Measurements from ENCODE around the gene RTN1. TPM values are rescaled to one million over a fixed set of nuclear protein-coding genes. Genes with fewer than 3 reads are reported as not detected.

The RTN1 gene
- polyA plus RNA-seq, 1 of the 3 experiments (the other 2 are of a cell fraction) = 1.6 TPM

DNA sequence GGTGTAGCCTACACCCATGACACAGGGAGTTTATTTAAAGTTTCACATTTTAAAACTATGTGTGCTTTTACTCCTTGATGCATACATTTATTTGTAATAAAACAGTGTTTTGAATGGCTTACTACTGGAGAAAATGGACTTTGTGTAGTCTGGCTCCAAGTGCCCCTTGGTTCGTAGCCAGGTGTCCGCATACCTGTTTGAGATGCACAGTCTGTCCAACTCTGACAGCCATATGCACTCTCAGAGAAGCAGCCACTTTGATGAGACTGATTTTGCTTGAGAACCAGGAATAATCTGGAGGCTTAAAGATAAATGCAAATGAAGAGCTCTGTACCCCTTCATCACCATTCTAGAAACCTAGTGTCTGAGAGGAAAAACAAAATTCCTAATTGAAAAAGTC is 24.0 kb downstream of the RTN1 start:
- H3K4me2 ChIP-seq = no peak overlapping the region

DNA sequence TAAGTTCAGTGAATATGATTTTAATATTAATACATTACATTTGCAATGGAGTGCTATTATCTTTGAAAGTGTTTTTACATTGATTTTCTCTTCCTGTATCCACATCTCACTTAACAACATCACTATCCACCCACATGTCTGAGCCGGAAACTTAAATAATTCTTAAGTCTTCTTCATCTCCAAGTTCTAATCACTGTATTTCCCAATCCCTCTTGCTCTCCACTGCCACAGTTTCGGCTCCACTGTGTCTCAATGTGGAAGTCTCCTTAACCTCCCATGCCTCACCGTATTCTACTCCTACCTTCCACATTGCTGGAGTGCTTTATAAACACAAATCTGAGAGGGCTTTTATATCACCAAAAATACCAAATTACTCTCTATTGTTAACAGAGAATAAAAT is 25.3 kb downstream of the RTN1 start:
- Histone ChIP-seq H3K9ac (no peak overlapping the region), H3K4me3 (ENCODE audit: low read depth in 2 of 2, low read length in 1 of 2) (no peak overlapping the region), H3K9me2 (no peaks in the 10 kb centered on the region), H3K4me1 (ENCODE audit: control insufficient read depth in 1 of 2, insufficient read depth in 2 of 2, low read depth in 1 of 2, low read length in 1 of 2) (no peaks in the 10 kb centered on the region), H4K20me1 (ENCODE audit: insufficient read depth) (no peaks in the 10 kb centered on the region), H3K27ac (ENCODE audit: low read depth in 2 of 2, low read length in 1 of 2) (no peak overlapping the region), H3K27me3 (ENCODE audit: insufficient read depth) (no peaks in the 10 kb centered on the region), H3K4me2 (no peak overlapping the region), H3K79me2 (ENCODE audit: insufficient read depth) (no peaks in the 10 kb centered on the region), H2AFZ (ENCODE audit: low read depth) (no peak overlapping the region), H3K9me3 (no peaks in the 10 kb centered on the region), H3K36me3 (replicated peaks in 1 of 2; ENCODE audit: control insufficient read depth in 1 of 2, insufficient read depth in 2 of 2, low read length in 1 of 2) (no peaks in the 10 kb centered on the region), H3F3A (replicated peaks; ENCODE audit: insufficient read depth) (no peaks in the 10 kb centered on the region)
- TF ChIP-seq RAD21 (IDR thresholded peaks at IDR 0.05; ENCODE audit: low read length) = no peak
- ChIA-PET POLR2A (no interaction called here), CTCF (interaction anchor here (0.8 to 1.1 kb wide), 2 partner anchors 53 to 213 kb away, joined by 3 read pairs; no protein-coding TSS in a partner anchor)
- 48% methylated on average over 3 of the region's 3 CpGs for WGBS (ENCODE audit: low lambda C conversion rate)
- no peak for DNase-seq

More for the DNA sequence above, 24.0 kb downstream of the RTN1 start:
- Histone ChIP-seq H3K9me3 (no peaks in the 10 kb centered on the region), H3K9me2 (no peaks in the 10 kb centered on the region), H3K9ac (no peak overlapping the region), H3K4me3 (ENCODE audit: low read depth in 2 of 2, low read length in 1 of 2) (no peak overlapping the region), H3K36me3 (replicated peaks in 1 of 2; ENCODE audit: control insufficient read depth in 1 of 2, insufficient read depth in 2 of 2, low read length in 1 of 2) (no peaks in the 10 kb centered on the region), H3K79me2 (ENCODE audit: insufficient read depth) (no peaks in the 10 kb centered on the region), H3K27ac (ENCODE audit: low read depth in 2 of 2, low read length in 1 of 2) (no peak overlapping the region), H3K27me3 (ENCODE audit: insufficient read depth) (no peaks in the 10 kb centered on the region), H3K4me1 (ENCODE audit: control insufficient read depth in 1 of 2, insufficient read depth in 2 of 2, low read depth in 1 of 2, low read length in 1 of 2) (no peaks in the 10 kb centered on the region), H2AFZ (ENCODE audit: low read depth) (no peak overlapping the region), H4K20me1 (ENCODE audit: insufficient read depth) (no peaks in the 10 kb centered on the region), H3F3A (replicated peaks; ENCODE audit: insufficient read depth) (no peaks in the 10 kb centered on the region)
- no peak for TF ChIP-seq SMC3 (IDR thresholded peaks at IDR 0.05; ENCODE audit: low read depth, low read length)
- TF ChIP-seq FOXM1 (IDR thresholded peaks at IDR 0.05; ENCODE audit: low read depth) = no peak
- no peak for TF ChIP-seq FOSL2 (IDR thresholded peaks at IDR 0.05; ENCODE audit: borderline replicate concordance, low read depth)
- TF ChIP-seq, protein P1, sequence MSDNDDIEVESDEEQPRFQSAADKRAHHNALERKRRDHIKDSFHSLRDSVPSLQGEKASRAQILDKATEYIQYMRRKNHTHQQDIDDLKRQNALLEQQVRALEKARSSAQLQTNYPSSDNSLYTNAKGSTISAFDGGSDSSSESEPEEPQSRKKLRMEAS (IDR thresholded peaks at IDR 0.05; ENCODE audit: low read depth) = no peak
- TF ChIP-seq ELF1 (IDR thresholded peaks at IDR 0.05) = no peak
- no peak for TF ChIP-seq RFX5 (IDR thresholded peaks at IDR 0.05; ENCODE audit: low read length)
- TF ChIP-seq, protein P2, sequence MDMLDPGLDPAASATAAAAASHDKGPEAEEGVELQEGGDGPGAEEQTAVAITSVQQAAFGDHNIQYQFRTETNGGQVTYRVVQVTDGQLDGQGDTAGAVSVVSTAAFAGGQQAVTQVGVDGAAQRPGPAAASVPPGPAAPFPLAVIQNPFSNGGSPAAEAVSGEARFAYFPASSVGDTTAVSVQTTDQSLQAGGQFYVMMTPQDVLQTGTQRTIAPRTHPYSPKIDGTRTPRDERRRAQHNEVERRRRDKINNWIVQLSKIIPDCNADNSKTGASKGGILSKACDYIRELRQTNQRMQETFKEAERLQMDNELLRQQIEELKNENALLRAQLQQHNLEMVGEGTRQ (IDR thresholded peaks at IDR 0.05; ENCODE audit: borderline replicate concordance, low read depth, low read length) = no peak
- no peak for TF ChIP-seq JUND (IDR thresholded peaks at IDR 0.05)
- TF ChIP-seq, protein P3, sequence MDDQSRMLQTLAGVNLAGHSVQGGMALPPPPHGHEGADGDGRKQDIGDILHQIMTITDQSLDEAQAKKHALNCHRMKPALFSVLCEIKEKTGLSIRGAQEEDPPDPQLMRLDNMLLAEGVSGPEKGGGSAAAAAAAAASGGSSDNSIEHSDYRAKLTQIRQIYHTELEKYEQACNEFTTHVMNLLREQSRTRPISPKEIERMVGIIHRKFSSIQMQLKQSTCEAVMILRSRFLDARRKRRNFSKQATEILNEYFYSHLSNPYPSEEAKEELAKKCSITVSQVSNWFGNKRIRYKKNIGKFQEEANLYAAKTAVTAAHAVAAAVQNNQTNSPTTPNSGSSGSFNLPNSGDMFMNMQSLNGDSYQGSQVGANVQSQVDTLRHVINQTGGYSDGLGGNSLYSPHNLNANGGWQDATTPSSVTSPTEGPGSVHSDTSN (IDR thresholded peaks at IDR 0.05) = no peak
- no peak for TF ChIP-seq NFIC (IDR thresholded peaks at IDR 0.05; ENCODE audit: borderline replicate concordance)
- TF ChIP-seq, protein P4, sequence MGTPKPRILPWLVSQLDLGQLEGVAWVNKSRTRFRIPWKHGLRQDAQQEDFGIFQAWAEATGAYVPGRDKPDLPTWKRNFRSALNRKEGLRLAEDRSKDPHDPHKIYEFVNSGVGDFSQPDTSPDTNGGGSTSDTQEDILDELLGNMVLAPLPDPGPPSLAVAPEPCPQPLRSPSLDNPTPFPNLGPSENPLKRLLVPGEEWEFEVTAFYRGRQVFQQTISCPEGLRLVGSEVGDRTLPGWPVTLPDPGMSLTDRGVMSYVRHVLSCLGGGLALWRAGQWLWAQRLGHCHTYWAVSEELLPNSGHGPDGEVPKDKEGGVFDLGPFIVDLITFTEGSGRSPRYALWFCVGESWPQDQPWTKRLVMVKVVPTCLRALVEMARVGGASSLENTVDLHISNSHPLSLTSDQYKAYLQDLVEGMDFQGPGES (IDR thresholded peaks at IDR 0.05; ENCODE audit: low read depth, low read length) = no peak
- TF ChIP-seq RCOR1 (IDR thresholded peaks at IDR 0.05; ENCODE audit: low read length) = no peak
- POLR2A ChIA-PET = interaction anchor here (0.6 kb wide), 1 partner anchor 308 kb away, joined by 3 read pairs; no protein-coding TSS in a partner anchor
- WGBS (ENCODE audit: low lambda C conversion rate) = 82% methylated on average over 2 of the region's 2 CpGs
- CTCF ChIA-PET = no interaction called here
- no peak for DNase-seq
